GM23338 (cell line): ENCODE data around the gene HNRNPAB.

Source experiments
- EZH2 ChIP-seq: fragments of 200-600 bp; sonication (generic); IDR thresholded peaks from one replicate; pipeline ENCODE4 v1.8.0; 2017; ENCODE audit warnings: antibody characterized with exemption, mild to moderate bottlenecking, low read depth; ENCODE audit not compliant: unreplicated experiment
- POLR2AphosphoS5 ChIP-seq: IDR thresholded peaks from 2 replicates; pipeline ENCODE4 v1.6.1; 2016; ENCODE audit warnings: antibody characterized with exemption, low read depth
- REST ChIP-seq: IDR thresholded peaks from one replicate; pipeline ENCODE4 v1.6.1; 2018; ENCODE audit warnings: antibody characterized with exemption; ENCODE audit not compliant: unreplicated experiment
- TF ChIP-seq, protein P1 (sequence below), 2 experiments: fragments of 200-600 bp in 1 of 2; sonication (generic) in 1 of 2; conservative IDR thresholded peaks; 2 replicates each; pipeline versions ENCODE4 v1.5.1 to v1.6.1; 2016 to 2017; ENCODE audit warnings: antibody characterized with exemption in 2 of 2, low read depth in 2 of 2, mild to moderate bottlenecking in 2 of 2, moderate library complexity in 1 of 2

DNA sequence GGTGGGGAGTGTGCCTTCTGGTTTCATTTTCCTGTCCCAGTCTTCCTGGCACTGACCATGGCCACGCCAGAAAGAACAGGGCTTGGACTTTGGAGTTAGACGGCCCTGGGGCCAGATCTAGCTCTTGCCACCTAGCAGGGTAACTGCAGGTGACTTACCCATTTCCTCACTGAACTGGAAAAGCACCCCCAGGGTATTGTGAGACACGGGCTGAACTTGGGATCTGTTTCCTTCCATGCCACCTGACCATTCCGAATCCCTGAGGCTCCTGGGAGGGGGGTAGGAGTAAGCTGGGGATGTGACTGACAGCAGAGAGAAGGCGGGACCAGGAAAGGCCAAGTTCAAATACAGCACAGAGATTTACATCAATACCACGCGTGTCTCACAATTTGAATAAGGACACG lies 9.4 kb downstream of the HNRNPAB start:
- TF ChIP-seq, protein P1, sequence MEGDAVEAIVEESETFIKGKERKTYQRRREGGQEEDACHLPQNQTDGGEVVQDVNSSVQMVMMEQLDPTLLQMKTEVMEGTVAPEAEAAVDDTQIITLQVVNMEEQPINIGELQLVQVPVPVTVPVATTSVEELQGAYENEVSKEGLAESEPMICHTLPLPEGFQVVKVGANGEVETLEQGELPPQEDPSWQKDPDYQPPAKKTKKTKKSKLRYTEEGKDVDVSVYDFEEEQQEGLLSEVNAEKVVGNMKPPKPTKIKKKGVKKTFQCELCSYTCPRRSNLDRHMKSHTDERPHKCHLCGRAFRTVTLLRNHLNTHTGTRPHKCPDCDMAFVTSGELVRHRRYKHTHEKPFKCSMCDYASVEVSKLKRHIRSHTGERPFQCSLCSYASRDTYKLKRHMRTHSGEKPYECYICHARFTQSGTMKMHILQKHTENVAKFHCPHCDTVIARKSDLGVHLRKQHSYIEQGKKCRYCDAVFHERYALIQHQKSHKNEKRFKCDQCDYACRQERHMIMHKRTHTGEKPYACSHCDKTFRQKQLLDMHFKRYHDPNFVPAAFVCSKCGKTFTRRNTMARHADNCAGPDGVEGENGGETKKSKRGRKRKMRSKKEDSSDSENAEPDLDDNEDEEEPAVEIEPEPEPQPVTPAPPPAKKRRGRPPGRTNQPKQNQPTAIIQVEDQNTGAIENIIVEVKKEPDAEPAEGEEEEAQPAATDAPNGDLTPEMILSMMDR (conservative IDR thresholded peaks at IDR 0.05; ENCODE audit: low read depth in 2 of 2), result no peak
- TF ChIP-seq REST (no peak), EZH2 (no peak), POLR2AphosphoS5 (no peak)
